GM23338 (cell line): Measurements from ENCODE around the gene ESPN. TPM values are rescaled to one million over a fixed set of nuclear protein-coding genes. Genes with fewer than 3 reads are reported as not detected.
A peak's percentile ranks its signal among the peaks of the same experiment; 100 is the strongest.

Experiments
- ATAC-seq: fragments of 200-7000 bp; cut with Tn5 transposase; 3 replicates; pipeline ENCODE4 v1.9.1; 2020
- DNase-seq: peaks from one replicate; pipeline ENCODE4 v3.0.0-alpha.2; 2015; ENCODE audit warnings: low spot score
- H2AFZ ChIP-seq: fragments of 200-600 bp; sonication (generic); 2 replicates; pipeline ENCODE4 v1.8.0; 2016; ENCODE audit warnings: antibody characterized with exemption, mild to moderate bottlenecking, moderate library complexity
- H3F3A ChIP-seq: fragments of 200-600 bp; sonication (generic); replicated peaks from 2 replicates; pipeline ENCODE4 v1.8.0; 2017; ENCODE audit warnings: antibody characterized with exemption, mixed run types, low read depth
- H3K27ac ChIP-seq: fragments of 200-600 bp; sonication (generic); 2 replicates; pipeline ENCODE4 v1.6.1; 2016; ENCODE audit warnings: low read depth
- H3K27me3 ChIP-seq: fragments of 200-600 bp; sonication (generic); 2 replicates; pipeline ENCODE4 v1.8.0; 2016; ENCODE audit warnings: mild to moderate bottlenecking, mixed run types, moderate library complexity; ENCODE audit not compliant: insufficient read depth
- H3K36me3 ChIP-seq: fragments of 200-600 bp; sonication (generic); 2 replicates; pipeline ENCODE4 v1.8.0; 2016; ENCODE audit warnings: mild to moderate bottlenecking; ENCODE audit not compliant: insufficient read depth
- H3K4me1 ChIP-seq: fragments of 200-600 bp; sonication (generic); 2 replicates; pipeline ENCODE4 v1.8.0; 2016; ENCODE audit warnings: mild to moderate bottlenecking, moderate library complexity; ENCODE audit not compliant: insufficient read depth
- H3K4me2 ChIP-seq: fragments of 200-600 bp; sonication (generic); 2 replicates; pipeline ENCODE4 v1.7.1; 2017; ENCODE audit warnings: mixed run types
- H3K4me3 ChIP-seq: fragments of 200-600 bp; sonication (generic); 2 replicates; pipeline ENCODE4 v1.6.1; 2016; ENCODE audit warnings: mixed run types
- H3K79me2 ChIP-seq: fragments of 200-600 bp; sonication (generic); replicated peaks from 2 replicates; pipeline ENCODE4 v1.8.0; 2017; ENCODE audit warnings: mild to moderate bottlenecking; ENCODE audit not compliant: insufficient read depth
- H3K9me2 ChIP-seq: fragments of 200-600 bp; sonication (generic); 2 replicates; pipeline ENCODE4 v1.8.0; 2017; ENCODE audit not compliant: insufficient read depth
- H4K20me1 ChIP-seq: fragments of 200-600 bp; sonication (generic); replicated peaks from 2 replicates; pipeline ENCODE4 v1.8.0; 2017; ENCODE audit warnings: mild to moderate bottlenecking; ENCODE audit not compliant: insufficient read depth
- H3K27ac Mint-ChIP-seq: 2 replicates; pipeline ENCODE4 v1.8.0; 2020; ENCODE audit warnings: inconsistent platforms, mild to moderate bottlenecking, moderate library complexity, mixed read lengths
- H3K27me3 Mint-ChIP-seq: 3 replicates; pipeline ENCODE4 v1.8.0; 2022; ENCODE audit warnings: low read depth, mild to moderate bottlenecking, moderate library complexity, mixed read lengths, inconsistent platforms; ENCODE audit not compliant: insufficient read depth, poor library complexity
- H3K36me3 Mint-ChIP-seq: 3 replicates; pipeline ENCODE4 v1.8.0; 2021; ENCODE audit warnings: low read depth, mild to moderate bottlenecking, inconsistent platforms, moderate library complexity, mixed read lengths
- H3K4me1 Mint-ChIP-seq: 3 replicates; pipeline ENCODE4 v1.8.0; 2020; ENCODE audit warnings: mild to moderate bottlenecking, inconsistent platforms, mixed read lengths
- H3K4me3 Mint-ChIP-seq: 3 replicates; pipeline ENCODE4 v1.8.0; 2021; ENCODE audit warnings: moderate library complexity, mild to moderate bottlenecking, inconsistent platforms, mixed read lengths
- H3K9me3 Mint-ChIP-seq: 3 replicates; pipeline ENCODE4 v1.8.0; 2020; ENCODE audit warnings: moderate library complexity, mild to moderate bottlenecking, inconsistent platforms, mixed read lengths
- CTCF ChIP-seq, 2 experiments: fragments of 200-600 bp in 1 of 2; sonication (generic) in 1 of 2; conservative IDR thresholded peaks; 2 replicates each; pipeline versions ENCODE4 v1.5.1 to v1.6.1; 2016 to 2017; ENCODE audit warnings: antibody characterized with exemption in 2 of 2, low read depth in 2 of 2, mild to moderate bottlenecking in 2 of 2, moderate library complexity in 1 of 2
- ZNF331 ChIP-seq: fragments of 250-450 bp; sonication (Bioruptor Pico); IDR thresholded peaks from 2 replicates; pipeline ENCODE4 v1.5.0; 2020; ENCODE audit warnings: low read depth, mild to moderate bottlenecking, moderate library complexity
- ZNF462 ChIP-seq: fragments of 250-450 bp; sonication (Bioruptor Pico); IDR thresholded peaks from 2 replicates; pipeline ENCODE4 v1.5.0; 2020; ENCODE audit warnings: mild to moderate bottlenecking, moderate library complexity
- polyA plus RNA-seq: library from polyadenylated mRNA; unstranded; fragments of >200 nt; fragmentation: Nextera tagmentation; extraction: Ambion mirVana; gene quantifications from 2 replicates; pipeline ENCODE4 v1.2.1, GENCODE V29; 2016
- total RNA-seq: library from RNA; depleted of rRNA; stranded (reverse); fragments of >200 nt; shearing (Covaris generic); gene quantifications from 2 replicates; pipeline ENCODE4 v1.2.3, GENCODE V29; 2014

ESPN gene
- total and polyA plus RNA-seq, 2 experiments from 2014 or later, result 12.2 to 13.6 TPM

GRCh38 chr1:6466751-6467150, 42.2 kb downstream of the ESPN start:
- peaks cover 7% of the 10 kb centered on the region for H3K4me1 Mint-ChIP-seq
- Histone ChIP-seq H3K27ac (no peak overlapping the region), H2AFZ (no peak overlapping the region), H3K27me3 (peaks cover 5% of the 10 kb centered on the region; the same call in 1 of the 2 replicates), H3K4me2 (no peak overlapping the region; the same call in 1 of the 2 replicates), H3K79me2 (no peaks in the 10 kb centered on the region), H3K36me3 (no peaks in the 10 kb centered on the region), H4K20me1 (peaks cover 3% of the 10 kb centered on the region; the same call in 1 of the 2 replicates), H3F3A (peaks cover 15% of the 10 kb centered on the region; the same call in 1 of the 2 replicates), H3K9me2 (no peaks in the 10 kb centered on the region), H3K4me3 (no peak overlapping the region), H3K4me1 (peaks cover 2% of the 10 kb centered on the region; the same call in 1 of the 2 replicates)
- DNase-seq, result no peak
- peaks cover 33% of the 10 kb centered on the region for H3K36me3 Mint-ChIP-seq
- peak overlapping the region; percentile 27; the same call in 2 of the 3 replicates for H3K4me3 Mint-ChIP-seq
- no peaks in the 10 kb centered on the region; the same call in 2 of the 3 replicates for H3K9me3 Mint-ChIP-seq
- H3K27ac Mint-ChIP-seq, result no peak overlapping the region
- TF ChIP-seq ZNF462 (CRISPR knock-in tag) (no peak), ZNF331 (no peak), CTCF (conservative IDR thresholded peaks at IDR 0.05; ENCODE audit: low read depth in 2 of 2) (no peak)
- peaks cover 13% of the 10 kb centered on the region for H3K27me3 Mint-ChIP-seq
- ATAC-seq, result no peak
